ENCODE results near the gene PCBD2.
"Not testable (repeated sequence)": the region's sequence is repeated elsewhere in the genome, so short reads cannot be mapped to it uniquely, and the experiment has no call there.

The PCBD2 gene

GRCh38 chr5:134975078-134975715 lies 70.3 kb downstream of the PCBD2 start:
- POLR2A ChIA-PET: no interaction called here

GRCh38 chr5:134975843-134976242 lies 70.9 kb downstream of the PCBD2 start:
- ChIA-PET CTCF (no interaction called here), POLR2A (no interaction called here)
- TF ChIP-seq HDGF (IDR thresholded peaks at IDR 0.05; ENCODE audit: borderline replicate concordance): no peak
- no peak for TF ChIP-seq ELF4 (IDR thresholded peaks at IDR 0.05)
- no peak for TF ChIP-seq ZNF384 (IDR thresholded peaks at IDR 0.05)
- TF ChIP-seq SUZ12 (IDR thresholded peaks at IDR 0.05): no peak
- no peak for TF ChIP-seq FOXK2 (IDR thresholded peaks at IDR 0.05)
- TF ChIP-seq FOXA1 (IDR thresholded peaks at IDR 0.05): no peak
- TF ChIP-seq TARDBP (IDR thresholded peaks at IDR 0.05): no peak
- DNase-seq (ENCODE audit: extremely low spot score): no peak

More at GRCh38 chr5:134975078-134975715, 70.3 kb downstream of the PCBD2 start:
- CTCF ChIA-PET: interaction anchor here (0.6 kb wide), 1 partner anchor 343 kb away, joined by 3 read pairs; no protein-coding TSS in a partner anchor
- TF ChIP-seq FOXA1 (IDR thresholded peaks at IDR 0.05): no peak
- no peak for TF ChIP-seq FOXK2 (IDR thresholded peaks at IDR 0.05)
- no peak for TF ChIP-seq FOXM1 (IDR thresholded peaks at IDR 0.05; ENCODE audit: borderline replicate concordance)
- TF ChIP-seq LEF1 (IDR thresholded peaks at IDR 0.05; ENCODE audit: borderline replicate concordance): no peak
- no peak for TF ChIP-seq NFRKB (IDR thresholded peaks at IDR 0.05)
- no peak for TF ChIP-seq ZNF384 (IDR thresholded peaks at IDR 0.05)
- no peak for TF ChIP-seq BHLHE40 (IDR thresholded peaks at IDR 0.05; ENCODE audit: borderline replicate concordance)
- no peak for TF ChIP-seq HDGF (IDR thresholded peaks at IDR 0.05; ENCODE audit: borderline replicate concordance)
- TF ChIP-seq ELF4 (IDR thresholded peaks at IDR 0.05): no peak
- DNase-seq (ENCODE audit: extremely low spot score): no peak

GRCh38 chr5:134976841-134977240 lies 71.9 kb downstream of the PCBD2 start:
- no peak for TF ChIP-seq ELF4 (IDR thresholded peaks at IDR 0.05)
- no peak for TF ChIP-seq SP1 (IDR thresholded peaks at IDR 0.05)
- TF ChIP-seq ARNT (IDR thresholded peaks at IDR 0.05): no peak
- no peak for TF ChIP-seq ZNF384 (IDR thresholded peaks at IDR 0.05)
- TF ChIP-seq SUZ12 (IDR thresholded peaks at IDR 0.05): no peak
- TF ChIP-seq HDGF (IDR thresholded peaks at IDR 0.05; ENCODE audit: borderline replicate concordance): no peak
- TF ChIP-seq TARDBP (IDR thresholded peaks at IDR 0.05): no peak
- no peak for TF ChIP-seq CTBP1 (IDR thresholded peaks at IDR 0.05; ENCODE audit: borderline replicate concordance)
- no peak for TF ChIP-seq PKNOX1 (IDR thresholded peaks at IDR 0.05)
- no peak for TF ChIP-seq BHLHE40 (IDR thresholded peaks at IDR 0.05; ENCODE audit: borderline replicate concordance)
- TF ChIP-seq NFRKB (IDR thresholded peaks at IDR 0.05): no peak
- TF ChIP-seq L3MBTL2 (conservative IDR thresholded peaks at IDR 0.05): no peak
- no peak for TF ChIP-seq FOXK2 (IDR thresholded peaks at IDR 0.05)
- DNase-seq (ENCODE audit: extremely low spot score): no peak
- ChIA-PET POLR2A (no interaction called here), CTCF (no interaction called here)

- POLR2A ChIA-PET: no interaction called here
- TF ChIP-seq BHLHE40 (IDR thresholded peaks at IDR 0.05; ENCODE audit: borderline replicate concordance): no peak
- no peak for TF ChIP-seq ELF4 (IDR thresholded peaks at IDR 0.05)
- no peak for TF ChIP-seq TARDBP (IDR thresholded peaks at IDR 0.05)
- TF ChIP-seq NFRKB (IDR thresholded peaks at IDR 0.05): no peak
- no peak for TF ChIP-seq CTBP1 (IDR thresholded peaks at IDR 0.05; ENCODE audit: borderline replicate concordance)
- no peak for TF ChIP-seq ZNF384 (IDR thresholded peaks at IDR 0.05)
- no peak for TF ChIP-seq SP1 (IDR thresholded peaks at IDR 0.05)
- CTCF ChIA-PET: no interaction called here
These were observed 74.5 kb downstream of the PCBD2 start for GRCh38 chr5:134979416-134979815.

GRCh38 chr5:134982230-134982629 lies 77.3 kb downstream of the PCBD2 start:
- POLR2A ChIA-PET: no interaction called here
- no peak for DNase-seq (ENCODE audit: extremely low spot score)
- no peak for TF ChIP-seq FOXM1 (IDR thresholded peaks at IDR 0.05; ENCODE audit: borderline replicate concordance)
- TF ChIP-seq BHLHE40 (IDR thresholded peaks at IDR 0.05; ENCODE audit: borderline replicate concordance): no peak
- TF ChIP-seq FOXA1 (IDR thresholded peaks at IDR 0.05): no peak
- no peak for TF ChIP-seq NFRKB (IDR thresholded peaks at IDR 0.05)
- no peak for TF ChIP-seq HDGF (IDR thresholded peaks at IDR 0.05; ENCODE audit: borderline replicate concordance)
- TF ChIP-seq L3MBTL2 (conservative IDR thresholded peaks at IDR 0.05): no peak
- no peak for TF ChIP-seq ARNT (IDR thresholded peaks at IDR 0.05)
- no peak for TF ChIP-seq SUZ12 (IDR thresholded peaks at IDR 0.05)
- TF ChIP-seq LEF1 (IDR thresholded peaks at IDR 0.05; ENCODE audit: borderline replicate concordance): no peak
- TF ChIP-seq ZNF384 (IDR thresholded peaks at IDR 0.05): no peak
- no peak for TF ChIP-seq PKNOX1 (IDR thresholded peaks at IDR 0.05)
- no peak for TF ChIP-seq CTBP1 (IDR thresholded peaks at IDR 0.05; ENCODE audit: borderline replicate concordance)
- TF ChIP-seq TARDBP (IDR thresholded peaks at IDR 0.05): no peak
- no peak for TF ChIP-seq SP1 (IDR thresholded peaks at IDR 0.05)
- no peak for TF ChIP-seq ELF4 (IDR thresholded peaks at IDR 0.05)
- CTCF ChIA-PET: no interaction called here

More at GRCh38 chr5:134979416-134979815, 74.5 kb downstream of the PCBD2 start:
- no peak for DNase-seq (ENCODE audit: extremely low spot score)

GRCh38 chr5:134989266-134989830 lies 84.4 kb downstream of the PCBD2 start:
- no peak for DNase-seq (ENCODE audit: extremely low spot score)
- TF ChIP-seq HDGF (IDR thresholded peaks at IDR 0.05; ENCODE audit: borderline replicate concordance) (no peak), FOXA1 (IDR thresholded peaks at IDR 0.05) (no peak), ARNT (IDR thresholded peaks at IDR 0.05) (no peak), L3MBTL2 (conservative IDR thresholded peaks at IDR 0.05) (no peak), ZNF384 (IDR thresholded peaks at IDR 0.05) (no peak), PKNOX1 (IDR thresholded peaks at IDR 0.05) (no peak), LEF1 (IDR thresholded peaks at IDR 0.05; ENCODE audit: borderline replicate concordance) (no peak)
- ChIA-PET CTCF (interaction anchor here (1.0 kb wide), 1 partner anchor 32 kb away, joined by 3 read pairs; no protein-coding TSS in a partner anchor), POLR2A (no interaction called here)

GRCh38 chr5:134990183-134990582 lies 85.3 kb downstream of the PCBD2 start:
- DNase-seq (ENCODE audit: extremely low spot score); CTCF ChIA-PET; POLR2A ChIA-PET: not testable (repeated sequence)
